Hypothalamus (tissue), 51 donors: ENCODE results near the gene MIPEP.

Experiments used
- DNase-seq, 51 donors: peaks; one replicate each; lab custom pipeline; 2025; lab: John Stamatoyannopoulos, UW

The MIPEP gene

GRCh38 chr13:23855360-23855759, 33.8 kb downstream of the MIPEP start:
- DNase-seq: no peak

- DNase-seq: no peak
These were observed 36.8 kb downstream of the MIPEP start for GRCh38 chr13:23852351-23852750.

GRCh38 chr13:23851106-23851505, 38.1 kb downstream of the MIPEP start:
- no peak for DNase-seq

- no peak for DNase-seq
These were observed 39.1 kb downstream of the MIPEP start for GRCh38 chr13:23850134-23850533.

- no peak for DNase-seq
These were observed 39.5 kb downstream of the MIPEP start for GRCh38 chr13:23849670-23850069.

GRCh38 chr13:23848646-23849141, 40.5 kb downstream of the MIPEP start:
- DNase-seq: no peak

GRCh38 chr13:23848019-23848418, 41.2 kb downstream of the MIPEP start:
- no peak for DNase-seq

- DNase-seq: no peak
These were observed 41.7 kb downstream of the MIPEP start for GRCh38 chr13:23847497-23847896.

GRCh38 chr13:23845105-23845725, 44.0 kb downstream of the MIPEP start:
- DNase-seq: no peak

GRCh38 chr13:23844132-23844531, 45.1 kb downstream of the MIPEP start:
- no peak for DNase-seq

- DNase-seq: no peak
These were observed 45.8 kb downstream of the MIPEP start for GRCh38 chr13:23843436-23843835.

- peak in 2 of 51 donors; percentile 14 to 23 for DNase-seq
These were observed 46.8 kb downstream of the MIPEP start for GRCh38 chr13:23842406-23842805.

GRCh38 chr13:23833733-23834611, 55.2 kb downstream of the MIPEP start:
- no peak for DNase-seq

GRCh38 chr13:23828866-23829265, 60.3 kb downstream of the MIPEP start:
- DNase-seq: no peak

GRCh38 chr13:23828086-23828485, 61.1 kb downstream of the MIPEP start:
- no peak for DNase-seq

- DNase-seq: no peak
These were observed 64.0 kb downstream of the MIPEP start for GRCh38 chr13:23825179-23825578.

- DNase-seq: no peak
These were observed 64.8 kb downstream of the MIPEP start for GRCh38 chr13:23824371-23824770.

GRCh38 chr13:23822252-23822824, 66.9 kb downstream of the MIPEP start:
- peak in 7 of 51 donors; percentile 1 to 44 (median 5) for DNase-seq

- DNase-seq: no peak
These were observed 68.7 kb downstream of the MIPEP start for GRCh38 chr13:23820530-23820929.

GRCh38 chr13:23817830-23818229, 71.4 kb downstream of the MIPEP start:
- DNase-seq: no peak

GRCh38 chr13:23817136-23817535, 72.1 kb downstream of the MIPEP start:
- DNase-seq: no peak

- no peak for DNase-seq
These were observed 75.6 kb downstream of the MIPEP start for GRCh38 chr13:23813635-23814034.
